Cortex of kidney (tissue), 1 donor: ENCODE data around the gene RAD50.
"Not testable (repeated sequence)": the region's sequence is repeated elsewhere in the genome, so short reads cannot be mapped to it uniquely, and the experiment has no call there.

Experiments
- DNase-seq: peaks from one replicate; lab custom pipeline; 2025; lab: John Stamatoyannopoulos, UW

RAD50 gene

GRCh38 chr5:132677191-132677590 is 120.4 kb downstream of the RAD50 start:
- no peak for DNase-seq

GRCh38 chr5:132677682-132678400 is 121.1 kb downstream of the RAD50 start:
- no peak for DNase-seq

GRCh38 chr5:132678735-132679134 is 122.0 kb downstream of the RAD50 start:
- DNase-seq = no peak

GRCh38 chr5:132679166-132679565 is 122.4 kb downstream of the RAD50 start:
- DNase-seq = no peak

- DNase-seq = no peak
Observed at GRCh38 chr5:132679717-132680380, 123.1 kb downstream of the RAD50 start.

- DNase-seq = no peak
Observed at GRCh38 chr5:132680780-132681475, 124.2 kb downstream of the RAD50 start.

- no peak for DNase-seq
Observed at GRCh38 chr5:132681476-132681831, 124.7 kb downstream of the RAD50 start.

- no peak for DNase-seq
Observed at GRCh38 chr5:132681983-132682382, 125.2 kb downstream of the RAD50 start.

GRCh38 chr5:132684491-132684890 is 127.7 kb downstream of the RAD50 start:
- DNase-seq = no peak

GRCh38 chr5:132684922-132685720 is 128.3 kb downstream of the RAD50 start:
- DNase-seq = no peak

GRCh38 chr5:132686193-132686592 is 129.4 kb downstream of the RAD50 start:
- DNase-seq = no peak

- DNase-seq = no peak
Observed at GRCh38 chr5:132687995-132688394, 131.2 kb downstream of the RAD50 start.

- DNase-seq = no peak
Observed at GRCh38 chr5:132688536-132689339, 132.0 kb downstream of the RAD50 start.

- no peak for DNase-seq
Observed at GRCh38 chr5:132689513-132689912, 132.7 kb downstream of the RAD50 start.

GRCh38 chr5:132690156-132690555 is 133.4 kb downstream of the RAD50 start:
- DNase-seq = no peak

- DNase-seq = not testable (repeated sequence)
Observed at GRCh38 chr5:132691755-132692631, 135.2 kb downstream of the RAD50 start.

- no peak for DNase-seq
Observed at GRCh38 chr5:132692632-132692967, 135.8 kb downstream of the RAD50 start.
